GM19328 (cell line): Measurements from ENCODE around the gene CPNE7.
"Not testable (repeated sequence)": the region's sequence is repeated elsewhere in the genome, so short reads cannot be mapped to it uniquely, and the experiment has no call there.

Experiments used
- ATAC-seq: cut with Tn5 transposase; IDR thresholded peaks from one replicate; pipeline ENCODE4 v1.9.1; 2021; ENCODE audit warnings: mild to moderate bottlenecking, moderate library complexity; ENCODE audit not compliant: unreplicated experiment

Gene CPNE7

DNA sequence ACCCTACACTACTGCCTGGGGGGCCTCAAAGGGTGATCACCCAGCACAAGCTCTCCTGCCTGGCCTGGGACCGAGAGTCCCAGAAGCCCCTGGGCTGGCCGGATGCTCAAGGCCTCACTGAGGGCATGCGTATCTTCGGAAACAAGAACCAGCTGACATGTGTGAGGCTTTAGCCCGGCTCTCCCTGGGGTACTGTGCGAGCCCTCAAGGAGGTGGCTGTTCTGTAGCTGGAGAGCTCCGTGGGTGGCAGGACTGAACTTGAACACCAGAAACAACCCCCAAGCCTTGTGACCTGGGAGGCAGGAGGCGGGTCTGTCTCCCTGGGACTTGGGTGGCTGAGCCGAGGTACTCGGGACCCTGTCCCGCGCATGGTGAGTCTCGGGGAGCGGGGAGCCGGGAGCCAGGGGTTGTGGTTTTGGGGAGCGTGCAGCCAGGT is 44.9 kb downstream of the CPNE7 start:
- no peak for ATAC-seq

DNA sequence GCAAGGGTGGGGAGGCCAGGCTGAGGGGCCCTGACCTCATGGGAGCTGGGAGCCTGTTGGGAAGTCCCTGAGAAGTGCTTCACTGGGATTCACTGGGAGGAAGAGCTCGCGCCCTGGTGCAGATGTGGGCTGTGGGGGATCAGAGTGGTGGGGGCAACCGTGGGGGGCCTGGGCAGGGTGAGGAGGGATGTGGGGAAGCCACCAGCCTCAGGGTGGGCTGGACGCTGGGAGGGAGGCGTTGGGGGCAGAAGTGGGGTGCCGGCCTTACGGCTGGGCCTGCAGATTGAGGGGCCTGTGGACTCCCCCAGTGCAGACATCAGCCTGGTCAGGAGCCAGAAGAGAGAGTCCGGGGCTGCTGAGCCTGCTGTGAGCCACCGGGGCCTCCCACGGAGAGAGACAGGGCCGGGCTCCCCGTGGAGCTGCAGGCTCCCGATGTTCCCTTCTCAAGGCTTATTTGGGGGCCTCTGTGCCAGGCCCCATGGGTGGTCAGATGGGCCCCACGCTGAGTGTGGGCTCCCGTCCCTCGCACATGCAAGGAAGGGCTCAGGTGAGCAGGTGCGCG is 45.7 kb downstream of the CPNE7 start:
- ATAC-seq = no peak

DNA sequence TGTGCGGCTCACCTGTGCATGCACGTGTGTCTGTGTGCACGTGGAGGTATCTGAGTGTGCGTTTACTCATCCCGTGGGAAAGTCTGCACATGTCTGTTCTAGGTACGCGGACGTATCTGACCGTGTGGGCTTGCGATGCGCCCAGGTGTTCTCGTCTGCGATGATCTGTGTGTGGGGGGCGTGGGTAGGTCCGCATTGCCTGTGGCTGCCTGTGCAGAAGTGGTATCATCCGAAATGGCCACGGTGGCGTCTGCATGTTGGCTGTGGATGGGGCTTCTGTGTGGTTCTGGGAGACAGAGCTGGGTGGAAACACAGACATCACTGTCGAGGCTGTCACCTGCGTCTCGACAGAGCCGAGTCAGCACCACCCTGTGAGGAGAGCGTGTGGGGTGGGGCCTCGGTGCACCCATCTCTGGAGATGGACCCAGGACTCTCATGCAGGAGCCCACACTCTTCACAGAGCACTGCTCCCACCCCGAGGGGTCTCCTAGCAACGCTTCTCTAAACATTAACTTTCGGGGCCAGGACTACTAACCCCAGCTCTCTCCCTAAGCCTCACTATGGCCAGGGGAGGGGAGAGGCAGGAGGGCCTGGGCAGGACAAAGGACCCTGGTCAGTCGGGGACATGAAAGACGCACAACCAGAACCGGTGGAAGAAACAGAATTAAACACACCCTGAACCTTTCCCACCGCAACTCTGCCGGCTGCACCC is 46.3 kb downstream of the CPNE7 start:
- no peak for ATAC-seq

DNA sequence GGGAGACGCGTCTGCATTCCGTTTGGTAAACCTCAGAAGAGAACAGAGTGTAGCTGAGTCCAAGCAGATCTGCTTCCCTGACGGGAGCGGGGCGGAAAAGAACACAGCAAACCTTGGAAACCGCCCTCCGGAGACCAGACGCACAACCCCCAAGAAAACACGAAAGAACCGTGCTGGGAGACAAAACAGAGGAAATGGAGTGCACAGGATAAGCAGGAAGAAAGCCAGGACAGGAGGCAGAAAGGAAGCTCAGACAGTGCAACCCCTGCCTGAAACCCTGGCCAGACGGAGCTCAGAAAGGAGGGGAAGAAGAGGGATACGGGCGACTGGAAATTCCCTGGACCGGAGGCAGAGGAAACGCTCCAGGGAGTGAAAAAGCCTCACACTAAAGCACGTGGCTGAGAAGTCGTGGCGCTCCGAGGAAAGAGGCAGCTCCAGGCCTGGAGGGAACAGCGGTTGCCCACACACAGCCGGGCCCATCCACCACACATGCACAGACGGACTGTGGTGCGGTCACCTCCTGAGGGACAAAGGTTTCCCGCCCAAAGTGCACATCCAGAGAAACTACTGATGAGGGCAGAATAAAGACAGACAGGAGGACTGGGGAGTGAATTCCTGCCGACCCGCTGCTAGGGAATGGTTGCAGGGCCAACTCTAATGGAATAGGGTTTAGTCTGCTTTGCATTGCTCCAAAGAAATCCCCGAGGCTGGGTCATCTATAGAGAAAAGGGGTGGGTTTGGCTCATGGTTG is 48.1 kb downstream of the CPNE7 start:
- ATAC-seq = no peak

DNA sequence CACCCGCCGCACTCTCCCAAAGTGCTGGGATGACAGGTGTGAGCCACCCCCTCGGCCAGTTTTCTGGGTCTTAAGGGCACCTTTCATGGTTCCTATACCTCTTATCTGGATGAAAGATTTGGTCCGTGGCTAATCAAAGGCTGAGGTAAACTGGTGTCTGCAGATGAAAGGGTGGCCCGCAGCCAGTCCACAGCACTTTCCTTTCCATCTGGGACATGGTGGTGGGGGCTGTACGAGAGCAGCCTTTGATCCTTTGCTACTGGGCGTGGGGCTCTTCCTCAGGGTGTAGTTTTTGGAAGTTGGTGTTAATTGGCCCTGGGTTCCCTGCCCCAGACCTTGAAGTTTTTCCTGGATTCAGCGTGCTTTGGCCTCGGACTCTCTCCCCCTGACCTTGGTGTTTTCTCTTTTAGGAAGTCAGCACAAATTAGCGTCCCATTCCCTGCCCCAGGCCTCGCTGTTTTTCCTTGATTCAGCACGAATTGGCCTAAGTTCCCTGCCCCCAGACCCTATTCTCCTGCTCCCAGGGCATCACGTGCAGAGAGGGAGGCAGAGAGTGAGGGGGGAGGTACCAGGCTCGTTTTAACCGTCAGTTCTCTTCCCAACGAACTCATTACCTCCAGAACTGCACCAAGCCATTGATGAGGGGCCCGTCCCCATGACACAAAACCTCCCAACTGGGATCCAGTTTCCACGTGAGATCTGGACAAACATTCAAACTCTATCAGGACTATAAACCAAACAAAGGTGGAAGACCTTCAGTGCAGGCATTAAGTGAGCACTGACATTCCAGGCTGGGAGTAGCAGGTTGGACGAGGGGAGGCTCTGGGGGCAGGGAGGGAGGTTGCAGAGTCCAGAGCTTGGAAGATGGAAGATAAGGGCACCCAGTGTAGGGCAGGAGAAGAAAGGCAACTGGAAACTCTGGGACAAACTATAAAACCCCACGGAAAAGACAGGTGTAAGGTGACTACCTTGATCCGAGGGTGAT is 49.5 kb downstream of the CPNE7 start:
- no peak for ATAC-seq

DNA sequence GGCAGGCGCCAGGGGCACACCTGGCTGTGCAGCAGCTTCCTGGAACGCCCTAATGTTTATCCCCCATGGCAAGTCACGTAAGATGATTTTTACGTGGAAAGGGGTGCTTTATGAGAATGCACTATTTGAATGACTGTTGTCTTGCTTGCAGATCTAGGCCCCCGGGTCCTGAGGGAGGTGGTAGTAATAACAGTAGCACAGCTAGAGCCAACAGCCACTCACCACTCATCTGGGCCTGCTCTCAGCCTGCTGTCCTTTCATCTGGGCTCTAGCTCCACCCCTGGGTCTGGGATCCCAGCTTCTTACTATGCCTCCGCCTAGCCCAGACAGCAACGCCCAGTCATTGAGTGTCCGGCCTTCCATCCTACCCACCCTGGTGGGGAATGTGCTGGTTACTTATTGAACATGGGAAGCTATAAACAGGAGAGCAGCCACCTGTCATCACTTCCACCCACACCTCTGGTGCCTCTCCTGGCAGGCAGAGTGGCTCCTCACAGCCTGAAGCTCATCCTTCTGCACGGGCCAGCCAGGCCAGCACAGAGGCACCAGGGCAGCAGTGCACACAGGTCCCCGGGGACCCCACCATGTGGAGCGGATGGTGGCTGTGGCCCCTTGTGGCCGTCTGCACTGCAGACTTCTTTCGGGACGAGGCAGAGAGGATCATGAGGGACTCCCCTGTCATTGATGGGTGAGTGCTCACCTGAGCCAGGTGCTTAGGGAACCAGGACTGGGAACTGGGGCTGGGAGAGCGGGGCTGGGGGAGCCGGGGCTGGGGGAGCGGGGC is 54.5 kb downstream of the CPNE7 start:
- ATAC-seq = no peak

DNA sequence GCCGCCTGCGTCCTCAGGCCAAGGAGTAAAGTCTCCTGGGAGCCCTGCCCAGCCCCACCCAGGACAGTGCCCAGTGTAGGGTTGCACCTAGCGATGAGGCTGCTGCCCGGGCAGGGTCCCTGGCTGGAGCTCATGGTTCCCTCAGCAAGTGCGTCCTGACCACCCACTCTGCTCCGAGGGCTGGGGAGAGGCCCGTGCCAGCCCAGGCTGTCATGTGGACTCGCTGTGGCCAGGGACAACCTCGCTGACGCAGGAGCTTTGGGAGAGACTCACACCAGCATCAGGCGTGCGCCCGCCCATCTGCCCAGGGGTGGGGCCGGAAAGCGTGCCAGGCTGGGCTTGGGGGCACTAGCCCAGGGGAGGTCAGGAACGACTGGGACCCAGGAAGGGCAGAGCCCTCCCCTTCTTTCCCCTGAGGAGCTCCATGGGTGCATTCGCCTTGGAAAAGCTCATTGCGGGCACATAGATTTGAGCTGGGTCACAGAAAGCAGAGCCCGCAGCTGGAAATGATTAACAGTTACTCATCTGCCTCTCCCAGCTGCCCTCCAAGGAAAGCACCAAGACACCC is 57.6 kb downstream of the CPNE7 start:
- no peak for ATAC-seq

DNA sequence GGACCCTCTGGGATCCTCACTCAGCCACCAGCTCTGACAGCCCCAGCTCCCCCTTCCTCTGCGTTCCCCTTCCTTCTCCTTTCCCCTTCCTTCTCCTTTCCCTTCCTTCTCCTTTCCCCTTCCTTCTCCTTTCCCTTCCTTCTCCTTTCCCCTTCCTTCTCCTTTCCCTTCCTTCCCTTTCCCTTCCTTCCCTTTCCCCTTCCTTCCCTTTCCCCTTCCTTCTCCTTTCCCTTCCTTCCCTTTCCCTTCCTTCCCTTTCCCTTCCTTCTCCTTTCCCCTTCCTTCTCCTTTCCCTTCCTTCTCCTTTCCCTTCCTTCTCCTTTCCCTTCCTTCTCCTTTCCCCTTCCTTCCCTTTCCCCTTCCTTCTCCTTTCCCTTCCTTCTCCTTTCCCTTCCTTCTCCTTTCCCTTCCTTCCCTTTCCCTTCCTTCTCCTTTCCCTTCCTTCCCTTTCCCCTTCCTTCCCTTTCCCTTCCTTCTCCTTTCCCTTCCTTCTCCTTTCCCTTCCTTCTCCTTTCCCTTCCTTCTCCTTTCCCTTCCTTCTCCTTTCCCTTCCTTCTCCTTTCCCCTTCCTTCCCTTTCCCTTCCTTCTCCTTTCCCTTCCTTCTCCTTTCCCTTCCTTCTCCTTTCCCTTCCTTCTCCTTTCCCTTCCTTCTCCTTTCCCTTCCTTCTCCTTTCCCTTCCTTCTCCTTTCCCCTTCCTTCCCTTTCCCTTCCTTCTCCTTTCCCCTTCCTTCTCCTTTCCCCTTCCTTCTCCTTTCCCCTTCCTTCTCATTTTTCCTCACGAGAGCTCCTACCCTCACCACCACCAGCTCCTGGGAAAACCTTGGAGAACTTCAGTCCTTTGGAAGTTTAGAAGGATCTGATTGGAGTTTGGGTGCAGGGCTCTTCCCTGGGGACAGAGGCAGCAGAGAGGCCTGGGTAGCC is 59.2 kb downstream of the CPNE7 start:
- not testable (repeated sequence) for ATAC-seq

DNA sequence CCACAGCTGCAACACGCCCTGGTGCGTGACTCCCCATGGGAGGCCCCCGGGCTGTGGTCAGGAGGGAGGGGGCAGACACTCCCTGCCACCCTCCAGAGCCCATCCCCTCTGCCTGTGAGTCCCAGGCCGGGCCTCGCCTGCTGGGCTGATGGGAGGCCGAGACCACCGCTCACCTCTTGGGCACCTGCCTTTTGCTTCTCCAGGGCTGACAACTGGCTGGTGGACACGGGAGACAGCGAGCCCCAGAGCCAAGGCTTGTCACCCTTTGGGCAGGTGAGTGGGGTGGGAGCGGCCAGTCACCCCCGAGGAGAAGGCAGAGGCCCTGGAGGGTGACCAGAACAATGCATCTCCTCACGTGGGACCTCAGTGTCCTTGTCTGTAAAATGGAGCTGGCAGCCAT is 61.1 kb downstream of the CPNE7 start:
- ATAC-seq = no peak

DNA sequence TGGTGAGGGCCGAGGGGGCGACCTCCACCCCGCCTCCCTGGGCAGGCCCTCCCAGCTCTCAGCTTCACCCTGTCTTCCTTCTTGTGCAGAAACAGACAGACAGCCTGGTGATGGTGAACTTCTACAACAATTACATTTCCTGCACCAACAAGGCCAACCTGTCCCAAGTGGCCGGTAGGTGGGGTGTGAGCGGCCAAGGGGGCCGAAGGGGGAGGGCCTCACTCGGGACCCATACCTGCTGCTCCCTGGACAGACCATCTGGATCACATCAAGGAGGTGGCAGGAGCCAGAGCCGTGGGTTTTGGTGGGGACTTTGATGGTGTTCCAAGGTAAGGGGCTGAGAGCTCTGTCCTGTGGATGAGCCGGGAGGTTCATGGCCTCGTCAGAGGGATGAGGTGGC is 61.8 kb downstream of the CPNE7 start:
- ATAC-seq = no peak

DNA sequence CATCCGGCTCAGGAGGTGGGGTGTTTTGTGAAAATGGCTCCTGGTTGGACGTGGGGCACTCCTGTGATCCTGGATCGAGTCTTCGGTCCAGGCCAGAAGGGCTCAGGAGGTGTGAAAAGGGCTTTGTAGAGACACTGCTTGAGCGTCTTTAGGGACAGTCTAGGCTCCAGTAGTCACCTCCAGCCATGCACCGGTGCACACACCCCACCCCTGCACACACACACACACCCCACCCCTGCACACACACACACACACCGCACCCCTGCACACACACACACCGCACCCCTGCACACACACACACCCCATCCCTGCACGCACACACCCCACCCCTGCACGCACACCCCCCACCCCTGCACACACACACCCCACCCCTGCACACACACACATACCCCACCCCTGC is 62.9 kb downstream of the CPNE7 start:
- ATAC-seq = no peak

DNA sequence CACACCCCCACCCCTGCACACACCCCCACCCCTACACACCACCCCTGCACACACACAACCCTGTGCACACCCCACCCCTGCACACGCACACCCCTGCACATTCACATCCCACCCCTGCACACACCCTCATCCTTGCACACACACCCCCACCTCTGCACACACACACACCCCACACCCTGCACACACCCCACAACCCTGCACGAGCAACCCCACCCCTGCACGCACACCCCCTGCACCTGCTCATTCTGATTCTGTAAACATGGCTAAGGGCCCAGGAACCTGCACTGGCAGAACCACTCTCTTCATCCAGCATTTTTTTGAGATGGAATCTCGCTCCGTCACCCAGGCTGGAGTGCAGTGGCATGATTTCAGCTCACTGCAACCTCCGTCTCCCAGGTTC is 63.8 kb downstream of the CPNE7 start:
- ATAC-seq = no peak

DNA sequence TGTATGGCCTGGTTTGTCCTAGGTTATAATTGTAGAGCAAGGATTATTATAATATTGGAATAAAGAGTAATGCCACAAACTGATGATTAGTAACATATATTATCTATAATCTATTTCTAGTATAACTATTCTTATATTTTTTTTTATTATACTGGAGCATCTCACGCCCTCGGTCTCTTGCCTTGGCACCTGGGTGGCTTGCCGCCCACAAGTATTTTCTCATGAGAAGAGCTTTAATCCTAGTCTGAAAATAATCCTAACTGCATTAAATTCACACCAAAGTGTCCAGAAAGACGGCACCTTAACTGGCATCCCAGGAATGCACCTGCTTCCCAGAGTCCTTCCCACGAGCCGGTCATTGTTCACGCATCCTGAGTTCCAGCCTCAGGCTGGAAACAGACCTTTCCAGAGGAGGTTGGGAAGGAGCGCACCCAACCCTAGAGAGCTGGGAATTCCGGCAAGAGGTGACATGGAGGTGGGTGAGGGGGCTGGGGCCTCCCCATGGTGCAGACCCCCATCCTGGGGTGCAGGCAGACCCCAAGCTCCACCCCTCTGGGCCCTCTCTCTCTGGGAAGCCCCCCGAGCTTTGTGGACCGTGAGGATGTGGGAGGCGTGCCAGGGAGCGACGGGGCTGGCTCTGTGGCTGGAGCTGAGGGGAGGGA is 66.0 kb downstream of the CPNE7 start:
- no peak for ATAC-seq

DNA sequence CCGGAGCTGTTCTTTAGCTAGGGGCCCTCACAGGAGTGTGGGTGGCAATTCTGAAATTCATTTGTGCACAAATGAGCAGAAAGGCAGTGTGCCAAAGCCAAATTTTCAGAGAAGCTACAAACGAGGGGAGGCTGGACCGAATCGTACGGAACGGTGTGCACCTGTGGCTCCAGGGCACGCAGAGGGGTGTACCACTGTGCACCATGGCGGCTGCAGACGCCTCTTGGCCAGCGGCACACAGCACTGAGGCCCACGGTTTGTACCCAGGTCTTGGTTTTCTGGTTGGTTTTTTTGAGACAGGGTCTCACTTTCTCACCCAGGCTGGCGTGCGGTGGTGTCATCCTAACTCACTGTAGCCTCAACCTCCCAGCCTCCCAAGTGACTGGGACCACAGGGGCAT is 67.0 kb downstream of the CPNE7 start:
- ATAC-seq = no peak

DNA sequence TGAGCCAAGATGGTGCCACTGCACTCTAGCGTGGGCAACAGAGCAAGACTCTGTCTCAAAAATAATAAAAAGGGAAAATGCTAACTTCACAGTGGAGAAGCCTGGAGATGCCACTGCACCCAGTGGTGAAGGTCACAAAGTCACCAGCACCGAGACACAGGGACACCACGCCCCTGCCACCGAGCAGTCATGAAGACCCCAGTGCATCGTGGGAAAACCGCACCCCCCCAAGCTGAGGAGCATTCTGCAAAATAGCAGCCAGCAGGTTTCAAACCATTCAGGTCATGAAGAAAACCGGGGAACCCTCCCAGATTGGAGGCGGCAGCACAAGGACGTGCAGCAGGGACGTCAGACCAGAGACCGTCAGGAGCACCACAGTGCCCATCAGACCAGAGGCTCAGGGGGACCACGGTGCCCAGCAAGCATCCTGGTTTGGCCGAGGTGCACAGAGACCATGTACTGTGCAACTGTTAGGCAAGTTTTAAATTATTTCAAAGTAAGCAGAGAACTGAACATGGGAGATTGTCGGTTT is 68.3 kb downstream of the CPNE7 start:
- ATAC-seq = no peak

DNA sequence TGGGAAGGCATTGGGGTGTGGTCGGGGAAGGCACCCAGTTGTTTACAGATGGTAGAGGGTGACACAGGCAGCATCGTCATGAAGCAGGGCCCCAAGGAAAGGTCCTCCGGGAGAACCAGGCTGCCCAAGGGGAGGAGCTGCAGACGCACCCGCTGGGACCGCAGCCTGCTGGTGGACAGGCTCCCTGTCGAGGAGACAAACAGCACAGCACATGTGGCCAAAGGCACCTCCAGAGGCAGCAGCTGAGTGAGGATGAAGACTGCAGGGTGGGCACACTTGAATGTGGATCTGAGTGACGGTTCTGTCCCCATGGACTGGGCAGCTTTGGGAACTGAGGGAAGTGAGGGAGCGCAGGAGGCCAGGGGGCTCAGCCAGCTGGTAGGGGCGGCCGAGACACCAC is 69.6 kb downstream of the CPNE7 start:
- no peak for ATAC-seq

DNA sequence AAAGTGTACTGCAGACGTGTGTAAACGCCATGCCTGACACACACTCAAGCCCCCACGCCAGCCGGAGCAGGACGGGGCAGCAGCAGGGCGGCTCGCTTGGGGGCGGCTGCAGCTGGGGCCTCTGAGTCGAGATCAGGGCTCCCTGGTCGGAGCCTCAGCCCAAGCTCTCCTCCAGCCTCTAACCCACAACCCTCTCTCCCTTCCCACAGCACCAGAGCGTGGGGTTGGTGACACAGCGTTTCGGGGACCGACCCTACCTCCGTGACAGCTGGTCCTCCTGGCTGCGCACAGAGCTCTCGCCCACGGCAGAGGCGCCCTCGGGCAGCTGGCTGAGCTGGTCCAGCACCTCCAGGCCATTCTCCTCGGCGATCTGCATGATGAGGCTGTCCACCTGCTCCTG is 70.7 kb downstream of the CPNE7 start:
- ATAC-seq = no peak
